HG03571 (cell line): ENCODE results near the gene LAMA2.
"Not testable (repeated sequence)": the region's sequence is repeated elsewhere in the genome, so short reads cannot be mapped to it uniquely, and the experiment has no call there.

Experiments
- ATAC-seq: cut with Tn5 transposase; IDR thresholded peaks from one replicate; pipeline ENCODE4 v1.9.1; 2021; ENCODE audit not compliant: unreplicated experiment

LAMA2 gene

GRCh38 chr6:129073691-129074395, 190.9 kb downstream of the LAMA2 start:
- ATAC-seq: no peak

- ATAC-seq: no peak
Measured at GRCh38 chr6:129084406-129084805, 201.5 kb downstream of the LAMA2 start.

GRCh38 chr6:129088481-129088880, 205.5 kb downstream of the LAMA2 start:
- ATAC-seq: not testable (repeated sequence)

- no peak for ATAC-seq
Measured at GRCh38 chr6:129089357-129089756, 206.4 kb downstream of the LAMA2 start.

GRCh38 chr6:129094147-129094546, 211.2 kb downstream of the LAMA2 start:
- ATAC-seq: no peak

- no peak for ATAC-seq
Measured at GRCh38 chr6:129096651-129097290, 213.8 kb downstream of the LAMA2 start.

- ATAC-seq: no peak
Measured at GRCh38 chr6:129098061-129098553, 215.2 kb downstream of the LAMA2 start.

- ATAC-seq: no peak
Measured at GRCh38 chr6:129099696-129100095, 216.8 kb downstream of the LAMA2 start.

- ATAC-seq: no peak
Measured at GRCh38 chr6:129100164-129100563, 217.2 kb downstream of the LAMA2 start.

- ATAC-seq: no peak
Measured at GRCh38 chr6:129102741-129103140, 219.8 kb downstream of the LAMA2 start.

GRCh38 chr6:129104131-129104530, 221.2 kb downstream of the LAMA2 start:
- no peak for ATAC-seq

GRCh38 chr6:129104560-129104959, 221.6 kb downstream of the LAMA2 start:
- ATAC-seq: no peak

GRCh38 chr6:129105035-129105434, 222.1 kb downstream of the LAMA2 start:
- ATAC-seq: no peak

- no peak for ATAC-seq
Measured at GRCh38 chr6:129105793-129106192, 222.9 kb downstream of the LAMA2 start.

GRCh38 chr6:129108337-129108736, 225.4 kb downstream of the LAMA2 start:
- ATAC-seq: no peak

- no peak for ATAC-seq
Measured at GRCh38 chr6:129110690-129111343, 227.9 kb downstream of the LAMA2 start.

- no peak for ATAC-seq
Measured at GRCh38 chr6:129111346-129111745, 228.4 kb downstream of the LAMA2 start.

- no peak for ATAC-seq
Measured at GRCh38 chr6:129111853-129112252, 228.9 kb downstream of the LAMA2 start.

- no peak for ATAC-seq
Measured at GRCh38 chr6:129112591-129112990, 229.7 kb downstream of the LAMA2 start.

GRCh38 chr6:129113637-129114036, 230.7 kb downstream of the LAMA2 start:
- no peak for ATAC-seq

GRCh38 chr6:129114636-129115391, 231.9 kb downstream of the LAMA2 start:
- ATAC-seq: no peak
